GM12878 (cell line): ENCODE measurements around the gene SLC7A5. TPM values are rescaled to one million over a fixed set of nuclear protein-coding genes. Genes with fewer than 3 reads are reported as not detected.

Source experiments
- ATAC-seq: fragments of 200-7000 bp; cut with Tn5 transposase; 3 replicates; pipeline ENCODE4 v1.9.1; 2020; ENCODE audit warnings: mild to moderate bottlenecking, moderate library complexity
- BruUV-seq: library from RNA; stranded (reverse); fragments of 400-500 nt; replicated peaks from 2 replicates; lab custom pipeline; 2021; lab: Mats Ljungman, UMichigan
- CTCF ChIA-PET: fragments of 300-600 bp; sonication (Branson Sonifier 250); formaldehyde crosslinking; extraction: SDS; loops from one replicate; lab custom pipeline; 2021; ENCODE audit warnings: inconsistent platforms; lab: Yijun Ruan, JAX
- POLR2A ChIA-PET: fragments of 350-600 bp; formaldehyde crosslinking; extraction: SDS; loops from one replicate; lab custom pipeline; 2021; ENCODE audit warnings: inconsistent platforms; lab: Charles Lee
- RAD21 ChIA-PET: fragments of 300-600 bp; sonication (Branson Sonifier 250); formaldehyde crosslinking; loops from one replicate; lab custom pipeline; 2023; ENCODE audit warnings: antibody characterized with exemption; ENCODE audit not compliant: unreplicated experiment; lab: Charles Lee
- SMC1A ChIA-PET: fragments of 300-600 bp; sonication (Branson Sonifier 250); formaldehyde crosslinking; loops from one replicate; lab custom pipeline; 2023; ENCODE audit not compliant: unreplicated experiment, uncharacterized antibody; lab: Charles Lee
- DNase-seq: peaks from one replicate; pipeline ENCODE4 v3.0.0-alpha.2; 2011; ENCODE audit warnings: low read depth, low spot score
- FAIRE-seq: peaks from 3 replicates; lab custom pipeline; 2011; peaks lifted over from hg19 to GRCh38; lab: Jason Lieb, UNC
- H2AFZ ChIP-seq: 2 replicates; pipeline ENCODE4 v1.6.0; 2011; ENCODE audit warnings: low read depth, low read length, control low read depth; ENCODE audit not compliant: control insufficient read depth
- H3K27ac ChIP-seq: 2 replicates; pipeline ENCODE4 v1.5.1; 2011; ENCODE audit warnings: control low read depth; ENCODE audit not compliant: control insufficient read depth, insufficient read depth
- H3K27me3 ChIP-seq, 2 experiments: replicated peaks in 1 of 2; 2 replicates each; pipeline versions ENCODE4 v1.6.0 to v1.6.1; 2011; ENCODE audit warnings: low read length in 1 of 2; ENCODE audit not compliant: control insufficient read depth in 2 of 2, insufficient read depth in 2 of 2
- H3K36me3 ChIP-seq, 2 experiments: 2 replicates each; pipeline ENCODE4 v1.5.1; 2011; ENCODE audit warnings: low read length in 1 of 2; ENCODE audit not compliant: control insufficient read depth in 2 of 2, insufficient read depth in 2 of 2
- H3K4me1 ChIP-seq: 2 replicates; pipeline ENCODE4 v1.6.1; 2011; ENCODE audit warnings: mild to moderate bottlenecking, low read length, moderate library complexity, mixed read lengths; ENCODE audit not compliant: control insufficient read depth, insufficient read depth
- H3K4me2 ChIP-seq: 2 replicates; pipeline ENCODE4 v1.6.0; 2011; ENCODE audit warnings: control low read depth; ENCODE audit not compliant: control insufficient read depth, insufficient read depth
- H3K4me3 ChIP-seq: fragments of 200-600 bp; sonication (generic); 2 replicates; pipeline ENCODE4 v1.5.1; 2016
- H3K79me2 ChIP-seq: 2 replicates; pipeline ENCODE4 v1.6.0; 2011; ENCODE audit warnings: low read length; ENCODE audit not compliant: control insufficient read depth, insufficient read depth
- H3K9ac ChIP-seq: 2 replicates; pipeline ENCODE4 v1.8.0; 2011; ENCODE audit warnings: low read length, control low read depth, mixed read lengths; ENCODE audit not compliant: control insufficient read depth, insufficient read depth
- H3K9me3 ChIP-seq: replicated peaks from 3 replicates; pipeline ENCODE4 v1.5.1; 2011; ENCODE audit warnings: mild to moderate bottlenecking, low read length; ENCODE audit not compliant: control insufficient read depth, insufficient read depth
- H4K20me1 ChIP-seq: 2 replicates; pipeline ENCODE4 v1.6.0; 2011; ENCODE audit not compliant: control insufficient read depth, insufficient read depth
- IRF4 ChIP-seq: IDR thresholded peaks from 2 replicates; pipeline ENCODE4 v1.6.1; 2011; ENCODE audit warnings: low read depth, low read length
- JUND ChIP-seq: IDR thresholded peaks from 2 replicates; pipeline ENCODE4 v1.6.1; 2012; ENCODE audit warnings: low read depth, mild to moderate bottlenecking, low read length, improper control_type of control experiment, moderate library complexity
- KAT2A ChIP-seq: conservative IDR thresholded peaks from 2 replicates; pipeline ENCODE4 v1.6.1; 2011; ENCODE audit warnings: low read depth, low read length; ENCODE audit not compliant: control insufficient read depth
- LARP7 ChIP-seq: fragments of 450-650 bp; IDR thresholded peaks from 2 replicates; pipeline ENCODE4 v1.6.1; 2017; ENCODE audit warnings: mild to moderate bottlenecking
- MYC ChIP-seq: IDR thresholded peaks from 2 replicates; pipeline ENCODE4 v1.6.1; 2011; ENCODE audit warnings: mild to moderate bottlenecking, low read length, moderate library complexity, inconsistent platforms; ENCODE audit not compliant: insufficient read depth, insufficient replicate concordance, insufficient read length, severe bottlenecking
- POU2F2 ChIP-seq: IDR thresholded peaks from 3 replicates; pipeline ENCODE4 v1.6.1; 2011; ENCODE audit warnings: low read depth, mild to moderate bottlenecking, low read length, borderline replicate concordance
- SMAD1 ChIP-seq: fragments of 450-650 bp; IDR thresholded peaks from 2 replicates; pipeline ENCODE4 v1.6.1; 2018; ENCODE audit warnings: mild to moderate bottlenecking, low read depth; ENCODE audit not compliant: partially characterized antibody
- WGBS: methylation state at CpG from one replicate; pipeline ENCODE4 v1.1.6; 2016; ENCODE audit warnings: low lambda C conversion rate; ENCODE audit not compliant: insufficient replicate concordance, insufficient coverage; ENCODE audit errors: missing lambda C conversion rate; 5-methylcytosine and 5-hydroxymethylcytosine counted together
- in situ Hi-C: fragments of 300-500 bp; cut with MboI; formaldehyde crosslinking; loops from 9 replicates; pipeline ENCODE4 v1.14.3; 2018; ENCODE audit warnings: mixed read lengths
- intact Hi-C: fragments of 100-400 bp; cut with micrococcal nuclease; formaldehyde crosslinking; loops from one replicate; pipeline ENCODE4 v1.14.2; 2022; ENCODE audit not compliant: unreplicated experiment
- polyA plus RNA-seq, 11 experiments: library from polyadenylated mRNA; depleted of rRNA in 4 of 11; unstranded in 6 of 11; stranded (reverse) in 5 of 11; fragments of >200 nt; fragmentation: Nextera tagmentation in 4 of 11; fragmentation: Illumina TruSeq in 1 of 11; extraction: Ambion mirVana in 4 of 11; extraction: Trizol in 1 of 11; gene quantifications; 1 replicate in 1 of 11; 2 replicates in 10 of 11; pipeline versions ENCODE4 v1.2.1 to v1.2.3, GENCODE V29; 2011 to 2016; ENCODE audit warnings: inconsistent platforms in 2 of 11, missing spikeins in 2 of 11, low read depth in 1 of 11
- total RNA-seq, 4 experiments: library from RNA; depleted of rRNA in 3 of 4; stranded (reverse); fragments of >200 nt in 3 of 4; fragmentation: Illumina TruSeq in 1 of 4; extraction: Trizol in 1 of 4; gene quantifications; 2 replicates each; pipeline versions ENCODE4 v1.2.1 to v1.2.3, GENCODE V29; 2013 to 2021
- TF ChIP-seq, protein P1 (sequence below): fragments of 450-650 bp; IDR thresholded peaks from 2 replicates; pipeline ENCODE4 v1.6.1; 2016; ENCODE audit warnings: mild to moderate bottlenecking
- TF ChIP-seq, protein P2 (sequence below): IDR thresholded peaks from 2 replicates; pipeline ENCODE4 v1.6.1; 2011; ENCODE audit warnings: borderline replicate concordance, low read depth, mild to moderate bottlenecking, moderate library complexity, mixed read lengths, low read length; ENCODE audit not compliant: insufficient read depth; ENCODE audit errors: extremely low read length

The SLC7A5 gene
- total and polyA plus RNA-seq, 10 of the 15 experiments (the other 5 are each of a cell fraction or from before 2014, with no cell fraction given), result 2.3 to 101 (median 35.8) TPM

GRCh38 chr16:87800497-87800896, 68.8 kb downstream of the SLC7A5 start:
- Histone ChIP-seq H3K27ac (no peak overlapping the region), H3K36me3 (no peaks in the 10 kb centered on the region), H3K27me3 (no peaks in the 10 kb centered on the region), H3K4me1 (peaks cover 8% of the 10 kb centered on the region), H4K20me1 (no peaks in the 10 kb centered on the region), H3K79me2 (no peaks in the 10 kb centered on the region), H3K4me3 (no peak overlapping the region), H3K9ac (no peak overlapping the region), H3K9me3 (no peaks in the 10 kb centered on the region), H2AFZ (no peak overlapping the region), H3K4me2 (no peak overlapping the region)
- TF ChIP-seq JUND (no peak), LARP7 (no peak), IRF4 (no peak), POU2F2 (no peak), KAT2A (no peak), MYC (no peak), SMAD1 (no peak)
- TF ChIP-seq, protein P1, sequence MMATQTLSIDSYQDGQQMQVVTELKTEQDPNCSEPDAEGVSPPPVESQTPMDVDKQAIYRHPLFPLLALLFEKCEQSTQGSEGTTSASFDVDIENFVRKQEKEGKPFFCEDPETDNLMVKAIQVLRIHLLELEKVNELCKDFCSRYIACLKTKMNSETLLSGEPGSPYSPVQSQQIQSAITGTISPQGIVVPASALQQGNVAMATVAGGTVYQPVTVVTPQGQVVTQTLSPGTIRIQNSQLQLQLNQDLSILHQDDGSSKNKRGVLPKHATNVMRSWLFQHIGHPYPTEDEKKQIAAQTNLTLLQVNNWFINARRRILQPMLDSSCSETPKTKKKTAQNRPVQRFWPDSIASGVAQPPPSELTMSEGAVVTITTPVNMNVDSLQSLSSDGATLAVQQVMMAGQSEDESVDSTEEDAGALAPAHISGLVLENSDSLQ, result no peak
- TF ChIP-seq, protein P2, sequence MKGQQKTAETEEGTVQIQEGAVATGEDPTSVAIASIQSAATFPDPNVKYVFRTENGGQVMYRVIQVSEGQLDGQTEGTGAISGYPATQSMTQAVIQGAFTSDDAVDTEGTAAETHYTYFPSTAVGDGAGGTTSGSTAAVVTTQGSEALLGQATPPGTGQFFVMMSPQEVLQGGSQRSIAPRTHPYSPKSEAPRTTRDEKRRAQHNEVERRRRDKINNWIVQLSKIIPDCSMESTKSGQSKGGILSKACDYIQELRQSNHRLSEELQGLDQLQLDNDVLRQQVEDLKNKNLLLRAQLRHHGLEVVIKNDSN, result no peak
- CTCF ChIA-PET, result no interaction called here
- POLR2A ChIA-PET, result no interaction called here
- ATAC-seq (no peak), FAIRE-seq (no peak), DNase-seq (no peak)
- intact Hi-C loops (no loop called here), in situ Hi-C loops (no loop called here)
- RAD21 ChIA-PET, result no interaction called here
- SMC1A ChIA-PET, result no interaction called here
- BruUV-seq, result no TSS peak
- 96% methylated on average over 6 of the region's 6 CpGs for WGBS
